SK-N-SH (cell line): ENCODE results near the gene FGGY. TPM values are rescaled to one million over a fixed set of nuclear protein-coding genes. Genes with fewer than 3 reads are reported as not detected.

Source experiments
- CTCF ChIA-PET: fragments of 300-600, 350-600 bp; formaldehyde crosslinking; extraction: SDS; loops from one replicate; lab custom pipeline; 2021; lab: Yijun Ruan, JAX
- POLR2A ChIA-PET: fragments of 350-600 bp; sonication (Branson Sonifier 250); formaldehyde crosslinking; extraction: SDS; loops from one replicate; lab custom pipeline; 2020; ENCODE audit warnings: antibody characterized with exemption, inconsistent platforms; lab: Yijun Ruan, JAX
- DNase-seq: peaks from one replicate; pipeline ENCODE4 v3.0.0; 2012
- H2AFZ ChIP-seq: fragments of 200-600 bp; sonication (generic); 2 replicates; pipeline ENCODE4 v1.8.1; 2016; ENCODE audit warnings: antibody characterized with exemption, mild to moderate bottlenecking, low read depth
- H3F3A ChIP-seq: fragments of 200-600 bp; sonication (generic); replicated peaks from 2 replicates; pipeline ENCODE3; 2016; ENCODE audit warnings: antibody characterized with exemption, mild to moderate bottlenecking; ENCODE audit not compliant: insufficient read depth
- H3K27ac ChIP-seq, 2 experiments: fragments of 200-500 bp in 1 of 2; fragments of 200-600 bp in 1 of 2; sonication (Bioruptor generic) in 1 of 2; sonication (generic), shearing (Covaris generic) in 1 of 2; 2 replicates each; pipeline versions ENCODE4 v1.5.1 to v1.6.1; 2014 to 2016; ENCODE audit warnings: low read depth in 2 of 2, inconsistent platforms in 1 of 2, low read length in 1 of 2, mild to moderate bottlenecking in 1 of 2, mixed read lengths in 1 of 2
- H3K27me3 ChIP-seq: fragments of 200-600 bp; sonication (generic), shearing (Covaris generic); 2 replicates; pipeline ENCODE4 v1.6.1; 2016; ENCODE audit warnings: mixed run types; ENCODE audit not compliant: insufficient read depth
- H3K36me3 ChIP-seq, 2 experiments: fragments of 200-500 bp in 1 of 2; fragments of 200-600 bp in 1 of 2; sonication (Bioruptor generic) in 1 of 2; sonication (generic) in 1 of 2; replicated peaks in 1 of 2; 2 replicates each; pipeline versions ENCODE3 to v1.5.1; 2014 to 2016; ENCODE audit warnings: low read length in 1 of 2, mild to moderate bottlenecking in 1 of 2; ENCODE audit not compliant: insufficient read depth in 2 of 2, control insufficient read depth in 1 of 2
- H3K4me1 ChIP-seq, 2 experiments: fragments of 200-500 bp in 1 of 2; fragments of 200-600 bp in 1 of 2; sonication (Bioruptor generic) in 1 of 2; sonication (generic), shearing (Covaris generic) in 1 of 2; 2 replicates each; pipeline versions ENCODE4 v1.5.1 to v1.6.1; 2014 to 2016; ENCODE audit warnings: low read depth in 1 of 2, low read length in 1 of 2, mixed run types in 1 of 2; ENCODE audit not compliant: insufficient read depth in 2 of 2, control insufficient read depth in 1 of 2
- H3K4me2 ChIP-seq: fragments of 200-600 bp; sonication (generic), shearing (Covaris generic); 2 replicates; pipeline ENCODE4 v1.6.1; 2017; ENCODE audit warnings: mixed run types
- H3K4me3 ChIP-seq, 2 experiments: fragments of 200-500 bp in 1 of 2; fragments of 200-600 bp in 1 of 2; sonication (Bioruptor generic) in 1 of 2; sonication (generic), shearing (Covaris generic) in 1 of 2; 2 replicates each; pipeline versions ENCODE4 v1.5.1 to v1.8.1; 2014 to 2016; ENCODE audit warnings: low read depth in 2 of 2, inconsistent platforms in 1 of 2, low read length in 1 of 2, mild to moderate bottlenecking in 1 of 2, mixed read lengths in 1 of 2, moderate library complexity in 1 of 2
- H3K79me2 ChIP-seq: fragments of 200-600 bp; sonication (generic); 2 replicates; pipeline ENCODE4 v1.8.1; 2017; ENCODE audit warnings: mild to moderate bottlenecking; ENCODE audit not compliant: insufficient read depth
- H3K9ac ChIP-seq: fragments of 200-600 bp; sonication (generic); 2 replicates; pipeline ENCODE4 v1.6.1; 2017; ENCODE audit warnings: mixed run types
- H3K9me2 ChIP-seq: fragments of 200-600 bp; sonication (generic); 2 replicates; pipeline ENCODE4 v1.6.1; 2017; ENCODE audit warnings: mixed run types
- H3K9me3 ChIP-seq: fragments of 200-600 bp; sonication (generic); 2 replicates; pipeline ENCODE4 v1.6.1; 2017; ENCODE audit warnings: mixed run types, mild to moderate bottlenecking, moderate library complexity
- H4K20me1 ChIP-seq: fragments of 200-600 bp; sonication (generic); 2 replicates; pipeline ENCODE4 v1.6.1; 2017; ENCODE audit warnings: mild to moderate bottlenecking, mixed run types; ENCODE audit not compliant: insufficient read depth
- CHD2 ChIP-seq: fragments of 150-350 bp; IDR thresholded peaks from 2 replicates; pipeline ENCODE4 v1.6.1; 2018; ENCODE audit warnings: low read length; ENCODE audit not compliant: partially characterized antibody
- ELF1 ChIP-seq: IDR thresholded peaks from 2 replicates; pipeline ENCODE4 v1.4.0; 2012
- EP300 ChIP-seq, 2 experiments: IDR thresholded peaks; 2 replicates each; pipeline versions ENCODE4 v1.4.0 to v1.6.1; 2012; ENCODE audit warnings: borderline replicate concordance in 1 of 2, low read depth in 1 of 2, low read length in 1 of 2
- EZH2phosphoT487 ChIP-seq: fragments of 200-600 bp; sonication (generic); IDR thresholded peaks from 2 replicates; pipeline ENCODE4 v1.6.1; 2017; ENCODE audit warnings: low read depth, mixed run types, mild to moderate bottlenecking, antibody characterized with exemption, moderate library complexity, borderline replicate concordance
- FOXJ3 ChIP-seq: sonication (generic); formaldehyde crosslinking; IDR thresholded peaks from 2 replicates; pipeline ENCODE4 v1.5.1; 2020; ENCODE audit warnings: mild to moderate bottlenecking, missing genetic modification reagents
- GABPA ChIP-seq: IDR thresholded peaks from 2 replicates; pipeline ENCODE4 v1.4.0; 2012; ENCODE audit warnings: low read depth, mild to moderate bottlenecking
- GATA2 ChIP-seq: sonication (generic); formaldehyde crosslinking; IDR thresholded peaks from 2 replicates; pipeline ENCODE4 v1.5.0; 2020; ENCODE audit warnings: mild to moderate bottlenecking, missing genetic modification reagents
- JUND ChIP-seq: IDR thresholded peaks from 2 replicates; pipeline ENCODE4 v1.4.0; 2012
- MAX ChIP-seq: IDR thresholded peaks from 2 replicates; pipeline ENCODE4 v1.4.0; 2012; ENCODE audit warnings: low read depth
- MEF2A ChIP-seq: IDR thresholded peaks from 2 replicates; pipeline ENCODE4 v1.4.0; 2012; ENCODE audit warnings: low read depth, borderline replicate concordance
- MXI1 ChIP-seq: IDR thresholded peaks from 2 replicates; pipeline ENCODE4 v1.6.1; 2012; ENCODE audit warnings: mild to moderate bottlenecking, low read depth, low read length, improper control_type of control experiment
- NFIC ChIP-seq: IDR thresholded peaks from 2 replicates; pipeline ENCODE4 v1.4.0; 2012; ENCODE audit warnings: borderline replicate concordance
- NRF1 ChIP-seq: IDR thresholded peaks from 2 replicates; pipeline ENCODE4 v1.6.1; 2012; ENCODE audit warnings: low read depth, mild to moderate bottlenecking, low read length
- POLR2AphosphoS5 ChIP-seq: IDR thresholded peaks from 2 replicates; pipeline ENCODE4 v1.6.1; 2012; ENCODE audit warnings: low read depth, low read length
- RCOR1 ChIP-seq: fragments of 150-350 bp; IDR thresholded peaks from 2 replicates; pipeline ENCODE4 v1.6.1; 2017; ENCODE audit warnings: antibody characterized with exemption, low read length
- REST ChIP-seq: IDR thresholded peaks from 2 replicates; pipeline ENCODE4 v1.6.1; 2012; ENCODE audit warnings: mild to moderate bottlenecking, low read depth, low read length, moderate library complexity
- RFX5 ChIP-seq: IDR thresholded peaks from 2 replicates; pipeline ENCODE4 v1.6.1; 2012; ENCODE audit warnings: mild to moderate bottlenecking, improper control_type of control experiment, low read length
- RXRA ChIP-seq: IDR thresholded peaks from 2 replicates; pipeline ENCODE4 v1.4.0; 2012; ENCODE audit warnings: low read depth, mild to moderate bottlenecking, borderline replicate concordance
- SIN3A ChIP-seq: IDR thresholded peaks from 2 replicates; pipeline ENCODE4 v1.6.1; 2012; ENCODE audit warnings: low read depth, mild to moderate bottlenecking, low read length, moderate library complexity, borderline replicate concordance
- SMC3 ChIP-seq: IDR thresholded peaks from 2 replicates; pipeline ENCODE4 v1.6.1; 2012; ENCODE audit warnings: low read depth, low read length, improper control_type of control experiment
- TCF12 ChIP-seq: IDR thresholded peaks from 2 replicates; pipeline ENCODE4 v1.4.0; 2012
- TEAD4 ChIP-seq: IDR thresholded peaks from 2 replicates; pipeline ENCODE4 v1.4.0; 2012; ENCODE audit warnings: mild to moderate bottlenecking, borderline replicate concordance; ENCODE audit not compliant: insufficient read depth
- WGBS: methylation state at CpG from one replicate; pipeline ENCODE4 v1.1.6; 2017; ENCODE audit warnings: low lambda C conversion rate; 5-methylcytosine and 5-hydroxymethylcytosine counted together
- polyA plus RNA-seq, 3 experiments: library from polyadenylated mRNA; depleted of rRNA; stranded (reverse); fragments of >200 nt; gene quantifications; 2 replicates each; pipeline ENCODE4 v1.2.3, GENCODE V29; 2012
- TF ChIP-seq, protein P1 (sequence below): IDR thresholded peaks from 2 replicates; pipeline ENCODE4 v1.4.0; 2012; ENCODE audit warnings: low read depth, borderline replicate concordance

The FGGY gene
- polyA plus RNA-seq, 1 of the 3 experiments (the other 2 are of a cell fraction), result 10.3 TPM

GRCh38 chr1:59477867-59478266 lies 181.0 kb downstream of the FGGY start:
- no peaks in the 10 kb centered on the region; a peak in 1 of 4 replicates for H3K4me1 ChIP-seq
- H4K20me1 ChIP-seq, result no peaks in the 10 kb centered on the region
- 0 out of 2 replicates have a peak, but pooled peaks cover 3% of the 10 kb centered on the region for H3K9me3 ChIP-seq
- ChIA-PET POLR2A (no interaction called here), CTCF (no interaction called here)
- no peaks in the 10 kb centered on the region for H3K79me2 ChIP-seq
- peaks cover 0 to 3% of the 10 kb centered on the region in 2 experiments for H3K36me3 ChIP-seq
- no peaks in the 10 kb centered on the region for H3K27me3 ChIP-seq
- no peak overlapping the region for H2AFZ ChIP-seq
- H3K27ac ChIP-seq, result no peak overlapping the region
- H3K4me2 ChIP-seq, result no peak overlapping the region
- no peak for TF ChIP-seq GABPA
- TF ChIP-seq, protein P1, sequence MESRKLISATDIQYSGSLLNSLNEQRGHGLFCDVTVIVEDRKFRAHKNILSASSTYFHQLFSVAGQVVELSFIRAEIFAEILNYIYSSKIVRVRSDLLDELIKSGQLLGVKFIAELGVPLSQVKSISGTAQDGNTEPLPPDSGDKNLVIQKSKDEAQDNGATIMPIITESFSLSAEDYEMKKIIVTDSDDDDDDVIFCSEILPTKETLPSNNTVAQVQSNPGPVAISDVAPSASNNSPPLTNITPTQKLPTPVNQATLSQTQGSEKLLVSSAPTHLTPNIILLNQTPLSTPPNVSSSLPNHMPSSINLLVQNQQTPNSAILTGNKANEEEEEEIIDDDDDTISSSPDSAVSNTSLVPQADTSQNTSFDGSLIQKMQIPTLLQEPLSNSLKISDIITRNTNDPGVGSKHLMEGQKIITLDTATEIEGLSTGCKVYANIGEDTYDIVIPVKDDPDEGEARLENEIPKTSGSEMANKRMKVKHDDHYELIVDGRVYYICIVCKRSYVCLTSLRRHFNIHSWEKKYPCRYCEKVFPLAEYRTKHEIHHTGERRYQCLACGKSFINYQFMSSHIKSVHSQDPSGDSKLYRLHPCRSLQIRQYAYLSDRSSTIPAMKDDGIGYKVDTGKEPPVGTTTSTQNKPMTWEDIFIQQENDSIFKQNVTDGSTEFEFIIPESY, result no peak
- no peak for TF ChIP-seq POLR2AphosphoS5
- no peak for TF ChIP-seq SMC3
- no peak for TF ChIP-seq NFIC
- TF ChIP-seq JUND, result no peak
- TF ChIP-seq CHD2, result no peak
- TF ChIP-seq FOXJ3 (CRISPR knock-in tag), result no peak
- no peak for TF ChIP-seq MEF2A
- TF ChIP-seq ELF1, result no peak
- TF ChIP-seq TCF12, result no peak
- TF ChIP-seq RFX5, result no peak
- no peak for TF ChIP-seq MAX
- no peak for TF ChIP-seq REST
- no peak for TF ChIP-seq RCOR1
- no peaks in the 10 kb centered on the region for H3K9me2 ChIP-seq
- DNase-seq, result no peak
- H3K4me3 ChIP-seq, result no peak overlapping the region
- WGBS, result 81% methylated on average over 4 of the region's 4 CpGs
- H3F3A ChIP-seq, result peaks cover 3% of the 10 kb centered on the region
- H3K9ac ChIP-seq, result no peak overlapping the region

GRCh38 chr1:59478822-59479221 lies 181.9 kb downstream of the FGGY start:
- POLR2A ChIA-PET, result no interaction called here
- H3K9me3 ChIP-seq, result 0 out of 2 replicates have a peak, but pooled peaks cover 6% of the 10 kb centered on the region
- H3K4me1 ChIP-seq, result no peaks in the 10 kb centered on the region; a peak in 1 of 4 replicates
- H3K27ac ChIP-seq, result no peak overlapping the region
- H3K4me3 ChIP-seq, result no peak overlapping the region
- no peak overlapping the region for H2AFZ ChIP-seq
- DNase-seq, result no peak
- no peaks in the 10 kb centered on the region for H4K20me1 ChIP-seq
- no peak overlapping the region for H3K9ac ChIP-seq
- TF ChIP-seq MXI1, result no peak
- TF ChIP-seq GATA2 (CRISPR knock-in tag), result no peak
- no peak for TF ChIP-seq POLR2AphosphoS5
- TF ChIP-seq SIN3A, result no peak
- no peak for TF ChIP-seq EP300 (IDR thresholded peaks at IDR 0.05; ENCODE audit: borderline replicate concordance in 1 of 2, low read depth in 1 of 2, low read length in 1 of 2)
- no peak for TF ChIP-seq NRF1
- no peak for TF ChIP-seq EZH2phosphoT487
- no peak for TF ChIP-seq RXRA
- no peak for TF ChIP-seq TEAD4
- TF ChIP-seq, all 33 proteins: peak for 0
- Histone ChIP-seq H3K4me2 (no peak overlapping the region), H3K27me3 (no peaks in the 10 kb centered on the region), H3K36me3 (peaks cover 0 to 11% of the 10 kb centered on the region in 2 experiments), H3F3A (peaks cover 13% of the 10 kb centered on the region), H3K79me2 (no peaks in the 10 kb centered on the region), H3K9me2 (no peaks in the 10 kb centered on the region)
- CTCF ChIA-PET, result no interaction called here
- WGBS, result 96% methylated on average over 2 of the region's 2 CpGs
